ENCODE data around the gene ADAMTSL3.

Gene ADAMTSL3

DNA sequence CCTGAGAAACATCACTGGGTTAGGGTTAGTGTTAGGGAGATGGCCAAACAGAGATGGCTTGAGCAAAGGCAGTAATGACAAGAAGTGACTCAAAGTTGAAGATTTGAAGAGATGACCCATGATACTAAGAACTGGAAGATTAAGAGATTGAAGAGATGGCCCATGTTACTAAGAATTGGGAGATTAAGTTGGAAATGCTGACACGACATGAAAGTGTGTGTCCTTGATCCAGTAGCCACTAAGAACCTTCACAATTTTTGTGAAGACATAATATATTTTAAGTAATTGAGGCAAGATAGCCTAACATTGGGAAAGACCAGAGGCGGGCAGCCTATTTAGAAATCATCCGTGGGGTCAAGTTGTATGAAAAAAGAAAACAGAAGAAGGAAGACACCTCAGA is 239.4 kb downstream of the ADAMTSL3 start:
- no peak for DNase-seq

DNA sequence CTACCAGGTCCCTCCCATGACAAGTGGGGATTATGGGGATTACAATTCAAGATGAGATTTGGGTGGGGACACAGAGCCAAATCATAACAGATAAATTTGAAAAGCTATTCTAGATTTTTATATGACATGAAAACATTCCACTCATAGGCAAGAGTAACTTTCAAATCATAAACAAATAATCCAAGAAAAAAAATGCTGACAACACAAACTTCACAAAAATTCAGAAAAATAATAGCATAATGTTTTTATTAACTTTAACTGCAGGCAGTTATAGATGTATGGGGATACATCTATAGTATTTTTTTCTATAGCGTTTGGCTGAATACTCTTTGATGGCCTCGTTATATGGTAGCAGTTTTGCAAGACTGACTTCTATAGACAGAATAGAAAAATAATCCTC is 243.1 kb downstream of the ADAMTSL3 start:
- no peak for DNase-seq

DNA sequence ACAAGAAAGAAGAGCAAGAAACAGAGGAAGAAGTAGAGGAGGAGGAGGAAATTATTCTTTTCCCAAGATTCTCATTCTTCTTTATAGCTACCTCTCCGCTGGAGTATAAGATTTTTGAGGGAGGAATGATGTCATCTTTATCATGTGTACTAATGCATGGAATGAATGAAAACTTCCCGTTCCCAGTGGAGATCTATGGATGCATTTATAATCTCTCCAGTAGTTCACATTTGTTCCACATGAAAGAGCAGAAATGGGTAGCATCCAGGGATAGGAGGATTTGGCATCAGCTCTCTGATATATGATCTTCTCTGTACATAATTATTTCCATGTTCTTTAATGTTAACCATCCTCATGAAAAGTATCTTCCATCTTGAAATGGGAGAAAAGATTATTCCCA is 244.4 kb downstream of the ADAMTSL3 start:
- DNase-seq: no peak

DNA sequence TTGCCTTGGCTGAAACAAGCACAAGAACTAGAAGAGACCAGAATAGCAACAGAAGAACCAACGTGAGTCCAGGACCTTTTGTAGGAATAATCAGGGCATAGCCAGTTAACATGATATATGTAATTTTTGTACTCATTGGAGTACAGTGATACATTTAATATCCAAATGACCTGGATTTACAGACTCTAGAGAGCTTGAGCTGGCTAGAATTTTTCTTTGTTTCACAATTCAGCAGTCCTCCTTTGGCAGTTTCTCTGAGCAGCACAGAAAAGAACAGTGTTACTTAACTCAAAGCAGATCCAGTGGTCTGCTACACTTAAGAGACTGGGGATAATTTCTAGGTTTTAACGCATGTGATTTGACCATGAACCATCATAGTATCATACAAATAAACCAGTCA is 245.7 kb downstream of the ADAMTSL3 start:
- no peak for DNase-seq

DNA sequence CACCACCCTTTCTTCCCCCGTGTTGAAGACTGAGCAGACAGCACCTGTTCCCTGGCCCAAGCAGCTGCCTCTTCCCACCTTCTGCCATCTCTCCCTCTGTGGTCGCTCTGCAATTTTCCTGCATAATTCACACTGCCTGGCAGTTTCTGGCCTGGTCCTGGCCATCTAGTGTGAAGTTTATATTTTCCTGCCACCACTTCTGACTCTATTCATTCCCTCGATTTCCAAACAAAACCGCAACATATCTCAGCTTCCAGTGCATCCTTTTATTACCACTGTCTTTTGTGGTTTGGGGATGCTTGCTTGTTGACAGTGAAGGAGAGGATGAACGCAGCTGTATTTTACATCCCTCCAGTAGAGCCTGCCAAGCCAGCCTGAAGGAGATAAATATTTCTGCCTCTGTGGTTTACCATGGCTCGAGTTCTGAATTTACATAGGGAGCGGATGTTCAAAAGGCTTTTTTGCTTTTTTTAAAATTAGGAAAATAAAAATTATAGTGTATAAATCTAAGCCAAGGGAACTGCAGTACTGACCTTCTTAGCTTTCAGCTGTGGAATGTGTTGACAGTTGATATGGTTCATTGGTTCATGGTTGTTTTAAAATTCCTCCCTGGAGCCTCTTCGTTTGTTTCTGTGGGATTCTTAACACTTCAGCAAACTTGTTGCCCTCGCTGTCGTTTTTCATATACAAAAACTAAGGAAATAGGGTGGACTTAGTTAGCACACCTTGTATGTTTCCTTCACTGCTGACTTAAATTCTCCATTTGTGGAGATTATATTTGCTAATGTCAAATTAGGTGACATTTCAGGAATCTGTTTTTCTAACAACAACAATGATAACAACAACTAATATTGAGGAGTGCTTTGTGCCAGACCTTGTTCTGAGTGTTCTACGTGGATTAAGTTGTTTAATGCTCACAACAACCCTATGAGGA is 250.5 kb downstream of the ADAMTSL3 start:
- no peak for DNase-seq

DNA sequence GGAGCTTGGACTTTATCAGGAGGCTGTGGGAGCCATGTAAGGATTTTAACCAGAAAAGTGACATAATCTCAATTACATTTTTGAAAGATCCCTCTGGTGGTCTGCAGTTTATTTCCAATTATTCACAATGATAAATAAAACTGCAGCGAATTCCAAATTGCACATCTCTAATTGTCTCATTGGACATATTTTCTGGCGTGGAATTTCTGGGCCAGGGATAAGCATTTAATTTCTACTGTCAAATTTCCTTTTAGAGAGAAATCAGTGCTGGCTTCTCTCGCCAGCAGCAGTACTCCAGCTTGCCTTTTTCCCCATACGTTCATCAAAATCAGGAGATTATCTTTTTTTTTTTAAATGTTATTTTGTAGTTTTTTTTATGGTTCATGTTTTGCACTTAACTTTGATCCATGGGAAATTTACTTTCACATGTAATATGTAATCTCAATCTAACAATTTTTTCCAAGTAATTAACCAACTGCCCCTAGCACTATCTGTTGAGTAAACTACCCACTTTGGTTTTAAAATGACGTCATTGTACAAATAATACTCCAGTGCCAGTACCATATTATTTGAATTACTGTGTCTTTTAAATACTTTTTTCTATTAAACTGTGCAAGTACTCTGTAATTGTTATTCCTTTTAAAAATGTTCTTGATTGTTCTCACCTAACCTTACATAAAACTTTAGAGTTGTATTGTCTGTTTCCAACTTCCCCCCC is 251.8 kb downstream of the ADAMTSL3 start:
- no peak for DNase-seq

DNA sequence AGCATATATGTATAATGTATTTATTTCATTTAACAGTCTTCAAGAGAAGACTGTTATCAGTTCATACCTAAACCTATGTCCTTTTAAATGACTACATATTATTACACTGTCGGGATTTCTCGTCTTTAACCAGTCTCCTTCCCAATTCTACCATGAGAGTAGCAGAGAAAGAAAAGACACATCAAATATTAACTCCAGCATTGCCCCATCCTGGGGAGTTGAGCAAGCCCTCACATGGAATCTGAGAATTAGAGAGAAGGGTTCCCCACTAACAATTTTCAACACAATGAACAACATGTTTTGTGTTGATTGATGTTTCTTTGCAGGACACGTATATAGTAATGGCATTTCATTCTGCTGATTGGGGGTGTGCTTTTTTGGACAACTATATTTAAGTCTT is 257.4 kb downstream of the ADAMTSL3 start:
- no peak for DNase-seq

DNA sequence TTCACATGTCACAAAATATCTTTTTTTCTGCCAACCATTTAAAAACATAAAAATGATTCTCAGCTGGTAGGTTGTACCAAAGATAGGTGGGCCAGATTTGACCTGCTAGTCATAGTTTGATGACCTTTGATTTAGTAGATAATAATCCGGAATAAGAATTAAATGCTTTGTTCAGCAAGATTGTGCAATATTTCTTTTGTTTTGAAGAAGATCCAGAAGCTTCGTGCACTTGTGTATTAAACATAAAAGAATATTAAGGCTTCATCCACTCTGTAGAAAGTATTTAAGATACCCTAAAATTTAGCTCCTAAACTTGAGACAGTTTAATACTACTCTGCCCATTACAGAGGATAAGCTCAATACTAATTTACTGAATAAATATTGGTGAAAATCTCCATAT is 258.4 kb downstream of the ADAMTSL3 start:
- no peak for DNase-seq

DNA sequence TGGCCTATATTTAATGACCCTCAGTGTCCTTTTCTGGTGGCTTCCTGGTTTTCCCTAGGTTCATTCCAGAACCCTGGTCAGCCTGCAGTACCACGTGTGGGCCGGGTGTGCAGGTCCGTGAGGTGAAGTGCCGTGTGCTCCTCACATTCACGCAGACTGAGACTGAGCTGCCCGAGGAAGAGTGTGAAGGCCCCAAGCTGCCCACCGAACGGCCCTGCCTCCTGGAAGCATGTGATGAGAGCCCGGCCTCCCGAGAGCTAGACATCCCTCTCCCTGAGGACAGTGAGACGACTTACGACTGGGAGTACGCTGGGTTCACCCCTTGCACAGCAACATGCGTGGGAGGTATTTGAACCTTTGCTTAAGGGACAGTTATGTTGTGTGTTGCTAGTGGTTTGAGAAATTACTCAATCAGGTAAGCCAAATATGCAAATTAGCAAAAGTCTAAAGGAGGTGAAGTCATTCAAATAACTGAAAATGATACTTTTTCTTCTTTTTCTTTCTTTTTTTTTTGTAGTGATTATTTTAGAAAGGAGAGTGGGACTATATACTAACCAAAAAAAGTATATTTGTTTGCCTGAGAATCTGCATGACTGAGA is 259.2 kb downstream of the ADAMTSL3 start:
- no peak for DNase-seq

DNA sequence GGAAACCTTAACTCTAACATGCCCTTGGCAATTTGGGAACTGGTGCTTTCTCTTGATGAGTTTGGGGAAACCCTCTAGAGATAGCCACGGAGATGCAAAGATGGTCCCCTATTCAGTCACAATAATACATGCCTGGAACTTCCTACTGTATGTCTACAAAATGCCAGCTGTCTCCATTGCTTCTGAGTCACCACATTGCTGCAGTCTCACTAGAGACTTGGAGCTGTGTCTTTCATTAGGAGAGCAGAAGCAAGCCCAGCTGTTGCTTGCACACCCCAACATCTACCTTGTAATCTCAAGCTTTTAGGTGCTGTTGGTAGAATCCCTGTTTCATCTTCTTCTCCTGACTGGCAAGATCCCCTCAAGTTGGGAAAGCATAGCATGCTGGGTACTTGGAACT is 261.0 kb downstream of the ADAMTSL3 start:
- DNase-seq: no peak

DNA sequence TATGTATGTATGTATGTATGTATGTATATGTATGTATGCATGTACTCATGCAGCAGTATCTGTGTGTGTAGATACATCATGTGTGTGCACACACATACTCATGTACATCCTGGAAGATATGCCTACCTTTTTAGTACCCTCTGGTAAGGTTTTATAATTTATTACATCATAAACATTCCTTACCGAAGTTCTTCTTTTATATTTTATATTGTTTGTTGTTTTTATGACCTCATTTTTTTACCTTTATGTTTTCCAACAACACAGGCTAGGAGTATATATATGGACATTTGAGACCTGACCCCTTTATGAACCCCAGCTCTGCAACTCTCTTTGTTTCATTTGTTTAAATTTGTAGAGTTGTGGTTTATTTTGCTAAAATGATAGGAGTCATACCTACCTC is 263.5 kb downstream of the ADAMTSL3 start:
- DNase-seq: no peak

DNA sequence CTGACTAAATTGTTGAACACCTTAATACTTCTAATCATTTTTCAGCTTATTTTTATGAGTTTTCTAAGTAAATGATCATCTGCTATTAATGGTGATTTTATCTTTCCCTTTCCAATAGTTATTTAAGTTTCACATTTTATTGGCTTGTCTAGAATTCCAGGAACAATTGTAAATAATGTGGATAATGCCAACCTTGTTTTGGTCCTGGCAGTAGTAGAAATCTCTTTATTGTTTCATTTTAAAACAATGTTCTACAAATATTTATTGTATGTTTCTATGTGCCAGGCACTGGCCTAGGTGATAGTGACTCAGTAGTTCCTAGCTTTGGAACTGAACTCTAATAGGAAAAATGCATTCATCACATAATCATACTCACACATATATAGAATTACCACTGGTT is 264.1 kb downstream of the ADAMTSL3 start:
- DNase-seq: no peak

DNA sequence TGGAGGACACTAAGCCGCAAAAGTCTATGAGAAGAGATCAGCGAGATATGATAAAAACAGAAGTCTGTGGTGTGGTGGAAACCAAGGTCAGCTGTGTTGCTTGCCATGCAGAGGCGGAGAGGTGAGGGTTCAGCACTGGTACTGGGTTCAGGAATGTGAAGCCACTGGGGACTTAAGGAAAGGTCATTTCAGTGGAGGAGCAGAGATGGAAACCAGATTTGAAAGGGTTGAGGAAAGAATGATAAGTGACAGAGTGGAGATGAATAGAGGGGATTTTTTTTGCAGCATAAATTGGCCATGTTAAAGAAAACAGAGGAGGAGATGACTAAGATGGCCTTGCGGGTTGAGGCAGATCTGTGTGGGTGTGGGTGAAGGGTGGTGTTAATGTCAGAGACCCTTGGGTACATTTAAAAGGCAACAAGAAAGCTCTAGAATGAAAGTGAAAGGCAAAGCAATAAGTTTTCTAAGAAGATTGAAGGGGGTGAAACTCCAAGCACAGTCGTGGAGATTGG is 265.5 kb downstream of the ADAMTSL3 start:
- no peak for DNase-seq

DNA sequence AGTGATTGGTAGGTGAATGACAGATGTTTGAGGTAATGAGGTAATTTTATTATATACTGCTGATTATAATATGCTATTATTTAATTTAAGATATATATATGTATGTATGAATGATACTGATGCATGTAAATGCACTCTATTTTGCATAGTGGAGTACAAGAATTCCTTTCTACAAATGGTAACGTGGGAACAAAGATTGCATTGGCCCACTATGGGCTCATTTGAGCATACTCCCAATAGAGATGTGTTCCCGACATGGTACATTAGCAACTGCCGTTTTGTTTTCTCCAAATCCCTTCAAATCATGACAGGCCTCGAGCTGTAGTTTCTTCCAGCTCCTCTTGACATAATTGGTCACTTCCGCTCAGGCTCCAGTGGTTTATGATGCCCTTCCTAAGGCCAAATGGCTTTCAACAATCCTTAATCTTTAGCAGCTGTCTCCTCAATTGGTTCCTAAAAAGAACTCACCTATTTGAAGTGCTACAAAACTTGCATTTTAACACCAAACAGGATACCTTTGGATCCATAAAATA is 266.1 kb downstream of the ADAMTSL3 start:
- no peak for DNase-seq

DNA sequence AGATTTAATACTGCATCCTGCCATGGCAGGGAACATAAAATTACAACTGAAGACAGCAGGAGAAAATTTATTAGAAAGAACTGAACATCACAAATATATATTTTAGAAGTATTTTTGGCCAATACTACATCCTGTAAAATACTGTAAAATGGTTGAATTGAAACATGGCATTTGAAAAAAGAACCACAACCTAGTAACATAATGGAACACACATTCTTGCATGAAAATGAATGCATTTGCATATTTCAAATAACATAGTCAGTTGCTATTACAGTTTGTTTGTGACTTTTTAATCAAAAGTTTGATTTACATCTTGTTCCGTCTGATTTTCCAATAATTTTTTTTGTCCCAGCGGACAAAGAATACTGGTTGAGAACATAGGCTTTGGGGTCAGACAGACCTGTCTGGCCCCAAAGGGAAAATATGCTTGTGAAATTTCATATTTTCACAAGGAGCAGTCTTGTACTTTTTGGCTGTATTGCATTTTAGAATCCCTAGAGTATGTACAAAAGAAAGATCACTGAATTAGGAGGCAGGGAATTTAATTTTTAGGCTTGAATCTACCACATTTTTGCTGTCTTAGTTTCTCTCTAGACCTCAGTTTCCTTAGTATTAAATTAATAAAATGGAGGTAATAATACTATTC is 268.8 kb downstream of the ADAMTSL3 start:
- no peak for DNase-seq

DNA sequence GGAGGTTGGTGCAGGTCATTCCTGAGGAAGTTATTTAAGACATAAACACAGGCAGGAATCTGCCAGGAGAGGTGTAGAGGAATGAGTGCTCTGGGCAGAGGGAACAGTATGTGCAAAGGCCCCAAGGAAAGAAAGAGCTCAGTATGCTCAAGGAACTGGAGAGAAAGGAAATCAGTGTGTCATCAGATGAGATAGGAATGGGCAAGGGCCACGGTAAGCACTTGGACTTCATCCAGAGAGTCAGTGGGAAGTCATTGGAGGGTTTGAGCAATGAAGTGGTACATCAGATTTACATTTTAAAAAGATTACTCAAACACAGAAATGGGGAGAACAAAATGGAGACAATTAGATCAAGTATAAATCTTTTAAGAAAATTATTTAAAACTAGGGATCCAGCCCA is 272.2 kb downstream of the ADAMTSL3 start:
- no peak for DNase-seq

DNA sequence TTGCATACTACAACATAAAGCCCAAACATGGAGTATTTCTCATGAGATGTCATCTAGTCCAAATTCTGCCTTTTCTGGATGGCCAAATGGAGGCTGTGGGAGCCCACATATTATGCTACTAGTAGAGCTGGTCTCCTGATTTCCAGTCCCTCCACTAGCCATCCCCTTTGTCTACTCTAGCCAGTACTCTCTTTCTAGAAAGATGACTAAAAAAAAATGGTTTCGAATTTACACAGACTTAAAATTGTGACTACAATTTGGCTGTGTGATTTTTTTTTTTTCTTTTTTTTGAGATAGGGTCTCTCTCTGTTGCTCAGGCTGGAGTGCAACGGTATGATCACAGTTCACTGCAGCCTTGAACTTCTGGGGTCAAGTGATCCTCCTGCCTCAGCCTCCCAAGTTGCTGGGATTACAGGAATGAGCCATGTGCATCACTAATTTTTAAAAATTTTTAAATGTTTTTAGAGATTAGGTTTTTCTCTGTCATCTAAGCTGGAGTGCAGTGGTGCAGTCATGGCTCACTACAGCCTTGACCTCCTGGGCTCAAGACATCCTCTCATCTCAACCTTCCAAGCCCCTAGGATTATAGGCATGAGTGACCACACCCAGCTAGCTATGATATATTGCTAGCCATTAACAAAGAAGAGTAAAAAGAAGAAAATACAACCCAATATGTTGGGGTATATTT is 273.9 kb downstream of the ADAMTSL3 start:
- DNase-seq: no peak

DNA sequence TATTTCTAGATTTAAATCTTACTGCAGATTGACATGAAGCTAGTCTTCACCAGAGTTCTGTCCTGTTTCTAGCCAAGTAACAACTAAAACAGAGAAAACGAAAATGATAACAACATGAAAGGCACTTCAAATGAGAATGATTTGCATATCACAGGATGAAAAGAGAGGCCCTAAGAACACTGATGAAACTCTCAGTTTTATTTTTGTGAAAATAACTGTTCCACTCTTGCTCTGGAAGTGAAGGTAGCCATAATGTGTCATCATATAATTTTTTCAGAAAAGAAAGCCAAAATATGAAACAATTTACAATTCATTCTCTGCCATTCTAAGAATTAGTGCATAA is 274.4 kb downstream of the ADAMTSL3 start:
- DNase-seq: no peak

DNA sequence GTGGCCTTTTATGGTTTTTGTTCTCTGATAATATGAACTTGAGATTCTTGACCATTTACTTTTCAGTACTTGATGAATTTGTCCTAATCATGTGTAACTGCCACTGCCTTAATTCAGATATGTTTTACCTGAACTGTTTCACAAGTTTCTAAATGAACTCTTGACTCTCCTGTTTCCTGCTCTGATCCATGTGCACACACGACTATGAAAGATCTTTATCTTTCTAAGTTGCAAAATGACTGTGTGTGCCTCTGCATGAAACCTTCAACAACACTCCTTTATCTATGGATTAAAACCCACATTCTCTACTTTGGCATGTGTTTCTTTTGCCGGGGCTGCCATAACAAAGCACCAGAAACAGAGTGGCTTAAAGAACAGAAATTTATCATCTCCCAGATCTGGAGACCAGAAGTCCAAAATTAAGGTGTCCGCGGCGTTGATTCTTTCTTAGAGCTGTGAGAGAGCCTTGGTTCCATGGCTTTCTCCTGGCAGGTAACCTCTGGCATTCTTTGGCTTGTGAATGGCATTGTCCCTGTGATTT is 275.0 kb downstream of the ADAMTSL3 start:
- no peak for DNase-seq

DNA sequence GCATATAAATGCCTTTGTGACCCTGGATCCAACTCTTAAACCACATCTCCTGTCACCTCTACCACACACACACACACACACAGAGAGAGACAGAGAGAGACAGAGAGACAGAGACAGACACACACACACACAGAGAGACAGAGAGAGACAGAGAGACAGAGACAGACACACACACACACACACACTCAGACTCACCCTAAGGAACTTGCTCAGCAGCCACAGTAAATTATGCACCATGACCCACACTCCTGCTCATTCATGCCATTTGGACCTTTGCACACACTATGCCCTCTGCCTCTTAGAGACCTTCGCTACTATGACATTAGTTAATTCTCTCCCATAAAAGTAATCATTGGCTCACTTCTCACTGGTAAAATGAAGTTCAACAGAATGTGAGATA is 275.7 kb downstream of the ADAMTSL3 start:
- no peak for DNase-seq

DNA sequence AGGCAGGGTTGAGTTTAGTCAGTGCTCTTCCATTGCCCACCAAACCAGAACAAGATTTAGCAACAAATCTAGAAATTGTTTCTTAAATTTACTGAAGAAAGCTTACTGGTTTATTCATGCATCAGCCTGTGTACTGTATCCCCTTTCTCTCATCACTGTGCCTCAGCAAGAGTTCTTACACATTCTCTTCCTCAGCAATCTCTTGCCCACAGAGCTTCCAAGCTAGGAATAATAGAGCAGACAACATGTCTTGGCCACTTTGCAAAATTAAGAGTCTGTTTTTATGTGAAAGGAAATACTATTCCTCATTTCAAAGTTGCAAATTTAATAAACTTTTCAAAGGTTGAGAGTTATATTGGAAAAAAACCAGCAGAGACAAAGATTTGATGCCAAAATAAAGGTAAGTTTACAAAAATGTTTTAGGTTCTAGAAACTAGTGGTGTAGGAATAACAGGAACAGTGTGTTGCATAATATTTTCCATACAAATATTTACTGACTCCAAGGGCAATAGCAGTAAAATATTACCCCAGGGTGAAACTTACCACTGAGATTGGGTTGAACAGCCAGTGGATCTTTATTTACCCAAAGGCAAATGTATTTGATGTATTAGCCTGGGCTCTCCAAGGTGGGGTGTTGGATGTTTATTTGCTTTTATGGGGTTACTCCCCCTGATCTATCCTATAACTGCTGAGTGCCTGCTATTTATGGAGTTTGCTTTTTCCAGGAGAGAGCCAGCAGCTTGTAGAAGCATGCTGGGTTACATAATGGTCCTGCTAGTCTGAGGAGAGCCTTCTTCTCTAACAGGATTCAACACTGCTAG is 276.7 kb downstream of the ADAMTSL3 start:
- no peak for DNase-seq

Measured in NCI-H2171 (cell line).